H1 (cell line): Measurements from ENCODE around the gene TNFRSF14. TPM values are rescaled to one million over a fixed set of nuclear protein-coding genes. Genes with fewer than 3 reads are reported as not detected.
"Not testable (repeated sequence)": the region's sequence is repeated elsewhere in the genome, so short reads cannot be mapped to it uniquely, and the experiment has no call there.

ENCODE experiments used
- CTCF ChIA-PET: fragments of 300-600 bp; sonication (Branson Sonifier 250); formaldehyde crosslinking; loops from one replicate; lab custom pipeline; 2021; ENCODE audit not compliant: partially characterized antibody; lab: Charles Lee
- POLR2A ChIA-PET: fragments of 300-600 bp; sonication (Branson Sonifier 250); formaldehyde crosslinking; loops from one replicate; lab custom pipeline; 2021; ENCODE audit warnings: inconsistent platforms; ENCODE audit not compliant: partially characterized antibody; lab: Charles Lee
- DNase-seq, 2 experiments: peaks; one replicate each; pipeline versions ENCODE4 v3.0.0 to v3.0.0-alpha.2; 2010 to 2022; ENCODE audit warnings: low spot score in 2 of 2, low read depth in 1 of 2, mixed read lengths in 1 of 2
- FAIRE-seq: peaks from 2 replicates; lab custom pipeline; 2011; peaks lifted over from hg19 to GRCh38; lab: Jason Lieb, UNC
- H2AFZ ChIP-seq: 2 replicates; pipeline ENCODE4 v1.8.1; 2012; ENCODE audit warnings: low read length, inconsistent platforms
- H2AK5ac ChIP-seq: 2 replicates; pipeline ENCODE4 v1.6.1; 2013; ENCODE audit warnings: low read depth, low read length
- H2BK120ac ChIP-seq: replicated peaks from 2 replicates; pipeline ENCODE3; 2013; ENCODE audit warnings: low read depth, low read length, inconsistent platforms
- H2BK12ac ChIP-seq: 2 replicates; pipeline ENCODE4 v1.6.1; 2013; ENCODE audit warnings: low read depth, low read length
- H2BK15ac ChIP-seq: 2 replicates; pipeline ENCODE4 v1.6.1; 2013; ENCODE audit warnings: low read length
- H2BK20ac ChIP-seq: 2 replicates; pipeline ENCODE4 v1.6.1; 2013; ENCODE audit warnings: low read length
- H2BK5ac ChIP-seq: 2 replicates; pipeline ENCODE4 v1.6.1; 2013; ENCODE audit warnings: low read depth, low read length
- H3K14ac ChIP-seq: 2 replicates; pipeline ENCODE4 v1.6.1; 2013; ENCODE audit warnings: inconsistent platforms; ENCODE audit not compliant: insufficient read length
- H3K18ac ChIP-seq: 2 replicates; pipeline ENCODE4 v1.6.1; 2013; ENCODE audit warnings: low read length; ENCODE audit errors: extremely low read depth
- H3K23ac ChIP-seq: 2 replicates; pipeline ENCODE4 v1.6.1; 2013; ENCODE audit warnings: inconsistent platforms; ENCODE audit not compliant: insufficient read length
- H3K23me2 ChIP-seq: 2 replicates; pipeline ENCODE4 v1.6.1; 2013; ENCODE audit warnings: low read depth, low read length
- H3K27ac ChIP-seq: 2 replicates; pipeline ENCODE4 v1.6.1; 2011; ENCODE audit warnings: low read depth, low read length, inconsistent platforms
- H3K27me3 ChIP-seq, 4 experiments: replicated peaks in 1 of 4; 1 replicate in 1 of 4; 2 replicates in 3 of 4; pipeline versions ENCODE4 v1.6.1 to v1.8.1; 2011 to 2013; ENCODE audit warnings: low read length in 3 of 4, mild to moderate bottlenecking in 3 of 4, inconsistent platforms in 2 of 4, mixed read lengths in 2 of 4, moderate library complexity in 1 of 4; ENCODE audit not compliant: control insufficient read depth in 3 of 4, insufficient read depth in 3 of 4; ENCODE audit errors: extremely low read depth in 1 of 4
- H3K36me3 ChIP-seq, 4 experiments: 2 replicates each; pipeline versions ENCODE4 v1.6.1 to v1.8.1; 2011 to 2013; ENCODE audit warnings: mild to moderate bottlenecking in 4 of 4, low read length in 3 of 4, moderate library complexity in 2 of 4, control low read depth in 1 of 4, inconsistent platforms in 1 of 4; ENCODE audit not compliant: insufficient read depth in 4 of 4, control insufficient read depth in 2 of 4
- H3K4ac ChIP-seq: replicated peaks from 2 replicates; pipeline ENCODE3; 2013; ENCODE audit warnings: low read length, low read depth, mixed read lengths, inconsistent platforms; ENCODE audit not compliant: insufficient read length
- H3K4me1 ChIP-seq, 4 experiments: replicated peaks in 1 of 4; 1 replicate in 1 of 4; 2 replicates in 3 of 4; pipeline versions ENCODE4 v1.6.1 to v1.8.1; 2011 to 2013; ENCODE audit warnings: low read length in 3 of 4, inconsistent platforms in 2 of 4, mixed read lengths in 1 of 4; ENCODE audit not compliant: insufficient read depth in 4 of 4, control insufficient read depth in 3 of 4
- H3K4me2 ChIP-seq, 2 experiments: 2 replicates each; pipeline versions ENCODE4 v1.6.1 to v1.8.1; 2011 to 2013; ENCODE audit warnings: low read depth in 2 of 2, low read length in 2 of 2, control low read depth in 1 of 2, inconsistent platforms in 1 of 2, mild to moderate bottlenecking in 1 of 2; ENCODE audit not compliant: insufficient read depth in 1 of 2
- H3K4me3 ChIP-seq, 4 experiments: fragments of 200-600, 300-600 bp in 1 of 4; sonication (generic), shearing (Covaris generic), sonication (Bioruptor Twin) in 1 of 4; 2 replicates each; pipeline versions ENCODE4 v1.5.1 to v1.8.1; 2011 to 2016; ENCODE audit warnings: low read length in 4 of 4, low read depth in 3 of 4, control low read depth in 2 of 4, inconsistent platforms in 2 of 4, mild to moderate bottlenecking in 2 of 4, mixed read lengths in 1 of 4, moderate library complexity in 1 of 4; ENCODE audit not compliant: insufficient read depth in 2 of 4; ENCODE audit errors: extremely low read depth in 1 of 4
- H3K56ac ChIP-seq: replicated peaks from 2 replicates; pipeline ENCODE3; 2013; ENCODE audit warnings: low read depth, mild to moderate bottlenecking, mixed read lengths, low read length, inconsistent platforms; ENCODE audit not compliant: insufficient read length
- H3K79me1 ChIP-seq: 2 replicates; pipeline ENCODE4 v1.6.1; 2013; ENCODE audit warnings: low read depth, low read length, control low read depth
- H3K79me2 ChIP-seq, 2 experiments: 2 replicates each; pipeline versions ENCODE4 v1.6.1 to v1.8.1; 2012 to 2013; ENCODE audit warnings: low read length in 2 of 2, mild to moderate bottlenecking in 2 of 2, inconsistent platforms in 1 of 2; ENCODE audit not compliant: insufficient read depth in 2 of 2, control insufficient read depth in 1 of 2
- H3K9ac ChIP-seq, 4 experiments: replicated peaks in 1 of 4; 1 replicate in 1 of 4; 2 replicates in 3 of 4; pipeline versions ENCODE4 v1.6.1 to v1.8.1; 2011 to 2013; ENCODE audit warnings: low read depth in 3 of 4, low read length in 3 of 4, control low read depth in 2 of 4, mild to moderate bottlenecking in 2 of 4, moderate library complexity in 2 of 4, inconsistent platforms in 1 of 4; ENCODE audit errors: extremely low read depth in 1 of 4
- H3K9me3 ChIP-seq, 2 experiments: 2 replicates each; pipeline versions ENCODE4 v1.6.1 to v1.8.1; 2012 to 2013; ENCODE audit warnings: mild to moderate bottlenecking in 2 of 2, moderate library complexity in 2 of 2, control low read depth in 1 of 2, inconsistent platforms in 1 of 2, low read depth in 1 of 2, low read length in 1 of 2, mixed read lengths in 1 of 2; ENCODE audit not compliant: insufficient read depth in 2 of 2
- H4K20me1 ChIP-seq, 2 experiments: replicated peaks in 1 of 2; 2 replicates each; pipeline versions ENCODE3 to v1.8.1; 2011 to 2013; ENCODE audit warnings: inconsistent platforms in 2 of 2, low read length in 2 of 2, mild to moderate bottlenecking in 1 of 2; ENCODE audit not compliant: insufficient read depth in 2 of 2, control insufficient read depth in 1 of 2
- H4K5ac ChIP-seq: 2 replicates; pipeline ENCODE4 v1.6.1; 2013; ENCODE audit warnings: low read length, low read depth, mixed read lengths, inconsistent platforms; ENCODE audit not compliant: insufficient read length
- H4K8ac ChIP-seq: 2 replicates; pipeline ENCODE4 v1.8.0; 2013; ENCODE audit warnings: mild to moderate bottlenecking, moderate library complexity, low read length, inconsistent platforms; ENCODE audit not compliant: insufficient read depth; ENCODE audit errors: extremely low read depth
- H4K91ac ChIP-seq: replicated peaks from 2 replicates; pipeline ENCODE3; 2013; ENCODE audit warnings: low read length, mixed read lengths, inconsistent platforms; ENCODE audit not compliant: insufficient read length
- WGBS, 2 experiments: shearing (Covaris generic) in 1 of 2; methylation state at CpG; one replicate each; pipeline versions ENCODE4 v1.1.6 to v1.1.7; 2013 to 2015; ENCODE audit warnings: low lambda C conversion rate in 2 of 2, mixed read lengths in 2 of 2, inconsistent platforms in 1 of 2, low coverage in 1 of 2, missing lambda C conversion rate in 1 of 2; ENCODE audit not compliant: insufficient replicate concordance in 2 of 2, insufficient coverage in 1 of 2, insufficient read length in 1 of 2; ENCODE audit errors: extremely low coverage in 1 of 2, missing lambda C conversion rate in 1 of 2; 5-methylcytosine and 5-hydroxymethylcytosine counted together
- polyA plus RNA-seq, 7 experiments: library from polyadenylated mRNA; depleted of rRNA in 3 of 7; stranded (reverse) in 5 of 7; unstranded in 2 of 7; fragments of >200 nt in 5 of 7; fragments of 200-250 nt in 2 of 7; gene quantifications; 1 replicate in 5 of 7; 2 replicates in 1 of 7; 4 replicates in 1 of 7; pipeline versions ENCODE4 v1.2.1 to v1.2.3, GENCODE V29; 2011 to 2013; ENCODE audit warnings: missing spikeins in 2 of 7, mixed read lengths in 2 of 7
- total RNA-seq: library from RNA; stranded (reverse); fragmentation: NEBNext Ultra II Directional; extraction: Animal tissue kit (Norgen Biotek cat#: 25700); gene quantifications from 2 replicates; pipeline ENCODE4 v1.2.1, GENCODE V29; 2021

TNFRSF14 gene
- total and polyA plus RNA-seq, 2 of the 8 experiments (the other 6 are each of a cell fraction or from before 2014, with no cell fraction given) = 0.36 to 0.50 TPM

- not testable (repeated sequence) for H3K4me2 ChIP-seq
Observed at GRCh38 chr1:2577565-2578075, 21.4 kb downstream of the TNFRSF14 start.

More at GRCh38 chr1:2577565-2578075, 21.4 kb downstream of the TNFRSF14 start:
- not testable (repeated sequence) for H3K27me3 ChIP-seq, FAIRE-seq, H2BK12ac ChIP-seq, DNase-seq, H3K23me2 ChIP-seq, H3K4me1 ChIP-seq, H4K20me1 ChIP-seq, H2AK5ac ChIP-seq, H3K4me3 ChIP-seq, H2AFZ ChIP-seq, H3K23ac ChIP-seq, H3K9me3 ChIP-seq, H3K36me3 ChIP-seq, H3K14ac ChIP-seq, H2BK20ac ChIP-seq, H2BK5ac ChIP-seq, H2BK15ac ChIP-seq, H3K79me2 ChIP-seq, H3K56ac ChIP-seq, H3K79me1 ChIP-seq, H3K18ac ChIP-seq, H3K9ac ChIP-seq, H2BK120ac ChIP-seq, H4K5ac ChIP-seq, H3K4ac ChIP-seq, H4K8ac ChIP-seq, H3K27ac ChIP-seq, H4K91ac ChIP-seq
- WGBS, 2 experiments = 92% methylated on average over 13 of the region's 23 CpGs; no CpG with 5 or more reads in 1 of the 2 experiments
- ChIA-PET POLR2A (interaction anchor here (0.6 to 1.1 kb wide), 4 partner anchors 46 to 683 kb away, joined by 3 to 4 read pairs (median 3); no protein-coding TSS in a partner anchor), CTCF (interaction anchor here (0.6 to 3.0 kb wide), 4 partner anchors 16 to 840 kb away, joined by 3 to 10 read pairs (median 3); no protein-coding TSS in a partner anchor)
